ENCODE results near the gene CPA4.

DNA sequence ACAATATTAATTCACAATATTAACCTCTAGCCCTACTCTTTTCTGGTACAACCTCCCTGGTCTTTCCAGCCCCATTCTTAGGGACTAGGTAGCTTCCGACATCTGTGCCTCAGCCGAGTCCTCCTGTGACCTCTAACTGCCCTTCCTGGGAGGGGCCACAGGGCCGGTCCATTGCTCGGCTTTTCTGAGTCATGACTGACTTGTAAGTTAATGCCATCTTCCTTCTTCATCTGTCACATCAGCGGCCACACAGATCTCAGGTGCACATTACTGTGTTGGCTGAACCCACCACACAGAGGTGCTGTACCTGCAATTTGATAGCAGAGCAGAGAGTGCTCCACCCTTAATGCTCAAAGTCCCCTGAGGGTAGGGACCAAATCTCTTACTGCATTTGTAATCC lies 4.1 kb upstream of the CPA4 start:
- TF ChIP-seq SUZ12 (IDR thresholded peaks at IDR 0.05; ENCODE audit: extremely low read depth, insufficient read depth, insufficient read length) (no peak), ZNF274 (IDR thresholded peaks at IDR 0.05; ENCODE audit: low read depth, low read length) (no peak)

Data from NT2/D1 (cell line).